ENCODE measurements around the gene GULP1.

The GULP1 gene

DNA sequence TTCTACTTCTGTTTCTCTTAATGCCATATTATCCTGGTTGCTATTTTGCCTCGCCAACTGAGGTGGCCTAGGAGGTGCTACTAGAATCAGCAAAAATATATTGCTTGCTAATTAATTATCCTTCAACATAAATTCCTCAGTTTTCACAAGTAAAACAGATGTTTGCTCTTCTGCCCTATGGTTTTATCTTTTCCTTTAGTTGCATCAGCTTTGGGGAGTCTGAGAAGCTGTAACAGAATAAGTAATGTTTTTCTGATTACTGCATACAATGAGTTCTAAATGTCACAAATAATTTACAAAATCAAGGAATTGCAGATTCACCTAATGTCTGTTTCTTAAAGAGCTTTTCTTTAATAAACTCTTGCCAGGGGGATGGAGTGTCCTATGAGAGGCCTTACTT lies 36.7 kb downstream of the GULP1 start:
- Mint-ChIP-seq H3K4me3 (no peak overlapping the region), H3K36me3 (ENCODE audit: low read depth) (no peaks in the 10 kb centered on the region), H3K4me1 (peaks cover 19% of the 10 kb centered on the region), H3K9me3 (no peaks in the 10 kb centered on the region), H3K27ac (no peak overlapping the region), H3K27me3 (ENCODE audit: low read depth) (no peaks in the 10 kb centered on the region)
- TF ChIP-seq, protein P1, sequence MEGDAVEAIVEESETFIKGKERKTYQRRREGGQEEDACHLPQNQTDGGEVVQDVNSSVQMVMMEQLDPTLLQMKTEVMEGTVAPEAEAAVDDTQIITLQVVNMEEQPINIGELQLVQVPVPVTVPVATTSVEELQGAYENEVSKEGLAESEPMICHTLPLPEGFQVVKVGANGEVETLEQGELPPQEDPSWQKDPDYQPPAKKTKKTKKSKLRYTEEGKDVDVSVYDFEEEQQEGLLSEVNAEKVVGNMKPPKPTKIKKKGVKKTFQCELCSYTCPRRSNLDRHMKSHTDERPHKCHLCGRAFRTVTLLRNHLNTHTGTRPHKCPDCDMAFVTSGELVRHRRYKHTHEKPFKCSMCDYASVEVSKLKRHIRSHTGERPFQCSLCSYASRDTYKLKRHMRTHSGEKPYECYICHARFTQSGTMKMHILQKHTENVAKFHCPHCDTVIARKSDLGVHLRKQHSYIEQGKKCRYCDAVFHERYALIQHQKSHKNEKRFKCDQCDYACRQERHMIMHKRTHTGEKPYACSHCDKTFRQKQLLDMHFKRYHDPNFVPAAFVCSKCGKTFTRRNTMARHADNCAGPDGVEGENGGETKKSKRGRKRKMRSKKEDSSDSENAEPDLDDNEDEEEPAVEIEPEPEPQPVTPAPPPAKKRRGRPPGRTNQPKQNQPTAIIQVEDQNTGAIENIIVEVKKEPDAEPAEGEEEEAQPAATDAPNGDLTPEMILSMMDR (IDR thresholded peaks at IDR 0.05; ENCODE audit: unreplicated experiment in 3 of 3) = no peak

DNA sequence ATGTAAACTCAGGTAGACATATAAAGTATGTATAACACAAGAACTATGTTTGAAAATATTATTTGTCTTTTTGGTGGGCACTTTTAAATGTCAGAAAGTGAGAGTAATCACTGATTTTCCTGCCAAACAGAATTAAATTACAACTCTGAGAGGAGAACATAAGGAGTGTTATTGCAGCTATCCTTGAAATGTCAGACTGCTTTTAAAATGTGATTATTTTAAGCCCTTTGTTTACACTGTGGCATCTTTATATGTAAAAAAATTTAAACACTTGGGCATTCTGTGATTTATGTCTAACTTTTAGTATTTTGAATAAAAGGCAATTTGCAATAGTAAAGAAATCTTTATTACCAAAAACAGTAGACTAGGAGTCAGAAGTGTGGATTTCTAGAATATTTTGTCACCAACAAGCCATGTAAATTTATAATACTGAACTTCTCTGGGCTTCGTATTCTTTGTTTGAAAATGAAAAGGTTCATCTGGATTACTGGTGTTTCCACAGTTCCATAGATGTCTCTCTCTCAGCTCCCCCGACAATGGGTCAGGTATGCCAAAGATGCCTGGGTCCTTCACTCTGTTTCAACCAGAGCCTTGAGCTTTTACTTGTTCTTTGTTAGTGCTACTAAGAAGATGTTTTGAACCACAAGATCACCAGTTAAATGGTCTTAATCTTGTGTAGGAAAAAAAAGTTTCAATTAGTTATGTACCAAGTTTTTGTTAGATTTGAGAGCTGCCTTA lies 38.8 kb downstream of the GULP1 start:
- TF ChIP-seq, protein P1 (IDR thresholded peaks at IDR 0.05; ENCODE audit: unreplicated experiment in 3 of 3) = no peak
- no peaks in the 10 kb centered on the region for H3K27me3 Mint-ChIP-seq (ENCODE audit: low read depth)
- H3K4me3 Mint-ChIP-seq = no peak overlapping the region
- peaks cover 32% of the 10 kb centered on the region for H3K4me1 Mint-ChIP-seq
- H3K9me3 Mint-ChIP-seq = no peaks in the 10 kb centered on the region
- no peaks in the 10 kb centered on the region for H3K36me3 Mint-ChIP-seq (ENCODE audit: low read depth)
- H3K27ac Mint-ChIP-seq = no peak overlapping the region

DNA sequence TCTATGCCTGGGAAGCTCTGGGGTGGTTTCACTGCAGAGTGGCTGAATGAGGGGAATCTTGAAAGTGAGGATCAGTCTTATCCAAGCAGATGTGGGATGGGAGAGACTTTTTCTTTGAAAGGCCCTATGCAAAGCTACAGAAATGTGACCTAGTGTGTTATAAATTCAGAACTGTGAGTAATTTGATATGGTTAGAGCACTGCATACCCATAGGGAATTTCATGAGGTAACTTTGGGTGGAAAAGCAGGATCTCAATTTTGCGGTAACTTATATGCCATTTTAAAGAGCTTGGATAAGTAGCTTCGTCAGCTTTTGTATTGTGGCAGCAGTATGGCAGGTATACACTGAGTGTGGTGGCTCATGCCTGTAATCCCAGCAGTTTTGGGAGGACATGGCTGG lies 40.9 kb downstream of the GULP1 start:
- peak overlapping the region in 1 of 3 experiments; percentile 54 for H3K27ac Mint-ChIP-seq
- no peak overlapping the region for H3K4me3 Mint-ChIP-seq
- TF ChIP-seq, protein P1 (IDR thresholded peaks at IDR 0.05; ENCODE audit: unreplicated experiment in 3 of 3) = no peak
- peaks cover 5% of the 10 kb centered on the region for H3K36me3 Mint-ChIP-seq (ENCODE audit: low read depth)
- H3K9me3 Mint-ChIP-seq = no peaks in the 10 kb centered on the region
- H3K27me3 Mint-ChIP-seq (ENCODE audit: low read depth) = no peaks in the 10 kb centered on the region
- H3K4me1 Mint-ChIP-seq = peaks cover 24% of the 10 kb centered on the region

DNA sequence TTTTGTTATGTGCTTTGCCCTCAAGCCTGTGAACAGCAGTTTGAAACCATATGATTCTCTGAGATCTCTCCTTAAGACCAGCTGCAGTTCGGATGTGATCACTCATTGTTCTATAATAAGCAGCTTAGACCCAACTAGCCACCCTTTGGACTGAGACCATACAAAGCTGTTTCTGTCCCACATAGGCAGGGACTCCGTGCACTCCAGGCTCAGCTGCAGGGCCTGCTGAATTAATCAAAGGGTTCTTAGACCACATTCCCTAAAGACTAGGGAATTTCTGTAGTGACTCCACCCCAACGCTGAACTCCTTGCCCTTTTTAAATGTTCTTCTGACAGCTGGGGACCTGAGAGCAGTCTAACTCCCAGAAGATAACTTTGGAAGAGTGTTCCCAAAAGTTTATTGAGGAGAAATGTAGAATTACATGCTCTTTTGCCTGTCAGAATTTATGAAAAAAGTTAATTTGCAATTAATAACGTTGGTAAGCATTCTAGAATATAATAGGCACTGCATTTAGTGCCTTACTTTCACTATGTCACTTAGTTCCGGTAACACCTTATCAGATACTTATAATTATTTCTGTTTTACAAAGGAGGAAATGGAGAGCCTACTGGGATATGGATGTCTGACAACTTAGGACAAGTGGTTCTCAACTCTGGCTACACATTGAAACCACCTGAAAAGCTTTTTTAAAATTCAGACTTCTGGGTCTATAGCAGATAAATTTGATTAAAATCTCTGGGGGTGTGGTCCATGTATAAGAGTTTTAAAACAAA lies 42.3 kb downstream of the GULP1 start:
- Mint-ChIP-seq H3K36me3 (ENCODE audit: low read depth) (peaks cover 5% of the 10 kb centered on the region), H3K9me3 (no peaks in the 10 kb centered on the region), H3K4me3 (no peak overlapping the region), H3K4me1 (peaks cover 24% of the 10 kb centered on the region), H3K27ac (peak overlapping the region; percentile 0 to 13 (median 11)), H3K27me3 (ENCODE audit: low read depth) (no peaks in the 10 kb centered on the region)
- TF ChIP-seq, protein P1 (IDR thresholded peaks at IDR 0.05; ENCODE audit: unreplicated experiment in 3 of 3) = no peak

DNA sequence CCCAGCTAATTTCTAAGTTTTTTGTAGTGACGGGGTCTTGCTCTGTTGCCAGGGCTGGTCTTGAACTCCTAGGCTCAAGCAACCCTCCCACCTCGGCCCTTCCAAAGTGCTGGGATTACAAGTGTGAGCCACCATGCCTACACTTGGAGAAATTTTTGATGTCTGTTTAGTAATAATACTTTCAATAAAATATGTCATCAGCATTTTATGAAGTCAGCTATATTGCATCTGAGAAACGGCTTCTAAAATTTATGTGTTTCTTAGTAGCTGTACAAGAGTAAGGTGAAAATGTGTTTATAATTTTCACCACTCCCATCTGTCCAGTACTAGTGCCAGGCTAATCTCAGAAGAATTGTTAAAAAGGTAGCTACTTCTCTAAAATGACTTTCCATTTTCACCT lies 46.8 kb downstream of the GULP1 start:
- H3K4me3 Mint-ChIP-seq = no peak overlapping the region
- TF ChIP-seq, protein P1 (IDR thresholded peaks at IDR 0.05; ENCODE audit: unreplicated experiment in 3 of 3) = no peak
- no peaks in the 10 kb centered on the region for H3K27me3 Mint-ChIP-seq (ENCODE audit: low read depth)
- no peak overlapping the region for H3K27ac Mint-ChIP-seq
- H3K36me3 Mint-ChIP-seq (ENCODE audit: low read depth) = peaks cover 14% of the 10 kb centered on the region
- peaks cover 2% of the 10 kb centered on the region for H3K9me3 Mint-ChIP-seq
- H3K4me1 Mint-ChIP-seq = peaks cover 13% of the 10 kb centered on the region

Data from nephron (organoid).